HG03457 (cell line): ENCODE results near the gene TNFAIP8.

Experiments
- ATAC-seq: cut with Tn5 transposase; IDR thresholded peaks from one replicate; pipeline ENCODE4 v1.9.1; 2021; ENCODE audit warnings: moderate number of reproducible peaks; ENCODE audit not compliant: unreplicated experiment

Gene TNFAIP8

GRCh38 chr5:119345861-119346260 lies 10.0 kb upstream of the TNFAIP8 start:
- ATAC-seq = no peak

- no peak for ATAC-seq
Observed at GRCh38 chr5:119346394-119346793, 9.4 kb upstream of the TNFAIP8 start.

- ATAC-seq = no peak
Observed at GRCh38 chr5:119347574-119347973, 8.2 kb upstream of the TNFAIP8 start.

GRCh38 chr5:119347991-119348390 lies 7.8 kb upstream of the TNFAIP8 start:
- no peak for ATAC-seq

- no peak for ATAC-seq
Observed at GRCh38 chr5:119353213-119353612, 2.6 kb upstream of the TNFAIP8 start.

GRCh38 chr5:119353686-119354366 lies 2.0 kb upstream of the TNFAIP8 start:
- peak; percentile 55 for ATAC-seq

- no peak for ATAC-seq
Observed at GRCh38 chr5:119354537-119355243, 1.1 kb upstream of the TNFAIP8 start.

GRCh38 chr5:119355244-119355638 lies 578 bp upstream of the TNFAIP8 start:
- no peak for ATAC-seq

GRCh38 chr5:119356612-119357188 lies 881 bp downstream of the TNFAIP8 start:
- ATAC-seq = no peak

- ATAC-seq = no peak
Observed at GRCh38 chr5:119357270-119357669, 1.5 kb downstream of the TNFAIP8 start.

- no peak for ATAC-seq
Observed at GRCh38 chr5:119357808-119358529, 2.1 kb downstream of the TNFAIP8 start.

GRCh38 chr5:119358530-119358900 lies 2.7 kb downstream of the TNFAIP8 start:
- no peak for ATAC-seq

- no peak for ATAC-seq
Observed at GRCh38 chr5:119358901-119359603, 3.2 kb downstream of the TNFAIP8 start.

GRCh38 chr5:119359737-119360413 lies 4.1 kb downstream of the TNFAIP8 start:
- no peak for ATAC-seq

- ATAC-seq = no peak
Observed at GRCh38 chr5:119360905-119361593, 5.2 kb downstream of the TNFAIP8 start.

GRCh38 chr5:119361594-119362125 lies 5.8 kb downstream of the TNFAIP8 start:
- no peak for ATAC-seq

GRCh38 chr5:119362714-119363113 lies 6.9 kb downstream of the TNFAIP8 start:
- ATAC-seq = no peak

- no peak for ATAC-seq
Observed at GRCh38 chr5:119363271-119363670, 7.5 kb downstream of the TNFAIP8 start.

GRCh38 chr5:119363936-119364335 lies 8.1 kb downstream of the TNFAIP8 start:
- no peak for ATAC-seq
